ENCODE results near the gene SH3RF3.

DNA sequence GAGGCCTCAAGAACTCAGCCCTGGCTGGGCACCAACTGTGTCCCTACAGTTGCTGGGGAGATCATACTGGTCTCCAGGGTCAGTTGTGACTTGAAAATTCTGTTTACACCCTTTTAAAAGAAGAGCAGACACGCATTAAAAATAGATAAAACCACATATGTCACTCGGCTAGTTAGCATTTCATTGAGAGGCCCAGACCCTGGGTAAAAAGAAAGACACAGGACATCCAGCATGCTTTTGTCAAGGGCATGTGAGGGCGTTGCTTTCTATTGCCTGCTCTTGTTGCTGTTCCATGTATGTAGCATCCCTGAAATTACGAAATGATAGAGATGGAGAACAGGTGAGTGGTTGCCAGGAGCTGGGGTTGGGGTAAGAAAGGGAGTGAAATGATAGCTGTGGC, 390.5 kb downstream of the SH3RF3 start:
- TF ChIP-seq, protein P1, sequence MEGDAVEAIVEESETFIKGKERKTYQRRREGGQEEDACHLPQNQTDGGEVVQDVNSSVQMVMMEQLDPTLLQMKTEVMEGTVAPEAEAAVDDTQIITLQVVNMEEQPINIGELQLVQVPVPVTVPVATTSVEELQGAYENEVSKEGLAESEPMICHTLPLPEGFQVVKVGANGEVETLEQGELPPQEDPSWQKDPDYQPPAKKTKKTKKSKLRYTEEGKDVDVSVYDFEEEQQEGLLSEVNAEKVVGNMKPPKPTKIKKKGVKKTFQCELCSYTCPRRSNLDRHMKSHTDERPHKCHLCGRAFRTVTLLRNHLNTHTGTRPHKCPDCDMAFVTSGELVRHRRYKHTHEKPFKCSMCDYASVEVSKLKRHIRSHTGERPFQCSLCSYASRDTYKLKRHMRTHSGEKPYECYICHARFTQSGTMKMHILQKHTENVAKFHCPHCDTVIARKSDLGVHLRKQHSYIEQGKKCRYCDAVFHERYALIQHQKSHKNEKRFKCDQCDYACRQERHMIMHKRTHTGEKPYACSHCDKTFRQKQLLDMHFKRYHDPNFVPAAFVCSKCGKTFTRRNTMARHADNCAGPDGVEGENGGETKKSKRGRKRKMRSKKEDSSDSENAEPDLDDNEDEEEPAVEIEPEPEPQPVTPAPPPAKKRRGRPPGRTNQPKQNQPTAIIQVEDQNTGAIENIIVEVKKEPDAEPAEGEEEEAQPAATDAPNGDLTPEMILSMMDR (IDR thresholded peaks at IDR 0.05) = no peak
- TF ChIP-seq POLR2A (IDR thresholded peaks at IDR 0.05) = no peak
